ENCODE measurements around the gene HMG20A.

DNA sequence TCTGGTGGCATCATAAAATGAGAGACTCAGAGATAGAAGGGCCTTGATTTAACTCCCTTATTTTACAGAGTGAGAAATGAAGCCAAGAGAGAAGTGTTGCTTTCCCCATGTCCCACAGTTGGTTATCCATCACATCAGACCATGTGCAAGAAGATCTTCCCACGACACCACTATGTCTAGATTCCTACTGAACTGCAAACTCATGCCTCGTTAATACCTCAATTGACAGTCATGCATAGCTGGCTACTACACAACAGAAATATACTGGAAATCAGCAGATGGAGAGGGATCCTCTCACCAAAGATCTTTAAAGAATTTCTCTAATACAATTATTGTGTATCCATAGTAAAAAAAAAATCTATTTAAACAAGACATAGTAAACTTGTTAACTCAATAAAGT is 34.1 kb upstream of the HMG20A start:
- TF ChIP-seq, protein P1, sequence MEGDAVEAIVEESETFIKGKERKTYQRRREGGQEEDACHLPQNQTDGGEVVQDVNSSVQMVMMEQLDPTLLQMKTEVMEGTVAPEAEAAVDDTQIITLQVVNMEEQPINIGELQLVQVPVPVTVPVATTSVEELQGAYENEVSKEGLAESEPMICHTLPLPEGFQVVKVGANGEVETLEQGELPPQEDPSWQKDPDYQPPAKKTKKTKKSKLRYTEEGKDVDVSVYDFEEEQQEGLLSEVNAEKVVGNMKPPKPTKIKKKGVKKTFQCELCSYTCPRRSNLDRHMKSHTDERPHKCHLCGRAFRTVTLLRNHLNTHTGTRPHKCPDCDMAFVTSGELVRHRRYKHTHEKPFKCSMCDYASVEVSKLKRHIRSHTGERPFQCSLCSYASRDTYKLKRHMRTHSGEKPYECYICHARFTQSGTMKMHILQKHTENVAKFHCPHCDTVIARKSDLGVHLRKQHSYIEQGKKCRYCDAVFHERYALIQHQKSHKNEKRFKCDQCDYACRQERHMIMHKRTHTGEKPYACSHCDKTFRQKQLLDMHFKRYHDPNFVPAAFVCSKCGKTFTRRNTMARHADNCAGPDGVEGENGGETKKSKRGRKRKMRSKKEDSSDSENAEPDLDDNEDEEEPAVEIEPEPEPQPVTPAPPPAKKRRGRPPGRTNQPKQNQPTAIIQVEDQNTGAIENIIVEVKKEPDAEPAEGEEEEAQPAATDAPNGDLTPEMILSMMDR (IDR thresholded peaks at IDR 0.05), result no peak
- no peak for TF ChIP-seq POLR2A (IDR thresholded peaks at IDR 0.05)
- no peak for TF ChIP-seq EP300 (IDR thresholded peaks at IDR 0.05)
